GM20000 (cell line): ENCODE measurements around the gene ZFYVE9.

Experiments
- DNase-seq: peaks from one replicate; pipeline ENCODE4 v3.0.0; 2012; ENCODE audit warnings: low spot score
- CTCF ChIP-seq: IDR thresholded peaks from 2 replicates; pipeline ENCODE4 v1.5.1; 2012; ENCODE audit warnings: mild to moderate bottlenecking, control low read depth; ENCODE audit errors: extremely low read depth, missing control alignments

The ZFYVE9 gene

GRCh38 chr1:52238887-52239707 is 97.2 kb downstream of the ZFYVE9 start:
- TF ChIP-seq CTCF = no peak

DNA sequence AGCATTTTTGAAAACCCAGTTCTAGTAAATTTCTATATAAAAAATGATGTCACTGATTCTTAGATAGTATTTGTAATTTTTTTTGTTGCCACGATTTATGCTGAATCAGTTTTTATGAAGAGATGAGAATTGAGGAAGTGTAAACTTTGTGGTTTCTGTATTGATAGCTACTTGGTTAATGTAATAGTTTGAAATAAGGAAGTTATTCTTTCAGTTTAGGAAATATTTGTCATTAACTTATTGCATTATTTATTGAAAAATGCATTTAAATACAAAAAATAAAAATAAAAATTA is 97.8 kb downstream of the ZFYVE9 start:
- DNase-seq = peak; percentile 51
- TF ChIP-seq CTCF = no peak

More at GRCh38 chr1:52238887-52239707, 97.2 kb downstream of the ZFYVE9 start:
- peak; percentile 21 for DNase-seq

GRCh38 chr1:52240592-52241210 is 98.8 kb downstream of the ZFYVE9 start:
- no peak for TF ChIP-seq CTCF
- DNase-seq = no peak

DNA sequence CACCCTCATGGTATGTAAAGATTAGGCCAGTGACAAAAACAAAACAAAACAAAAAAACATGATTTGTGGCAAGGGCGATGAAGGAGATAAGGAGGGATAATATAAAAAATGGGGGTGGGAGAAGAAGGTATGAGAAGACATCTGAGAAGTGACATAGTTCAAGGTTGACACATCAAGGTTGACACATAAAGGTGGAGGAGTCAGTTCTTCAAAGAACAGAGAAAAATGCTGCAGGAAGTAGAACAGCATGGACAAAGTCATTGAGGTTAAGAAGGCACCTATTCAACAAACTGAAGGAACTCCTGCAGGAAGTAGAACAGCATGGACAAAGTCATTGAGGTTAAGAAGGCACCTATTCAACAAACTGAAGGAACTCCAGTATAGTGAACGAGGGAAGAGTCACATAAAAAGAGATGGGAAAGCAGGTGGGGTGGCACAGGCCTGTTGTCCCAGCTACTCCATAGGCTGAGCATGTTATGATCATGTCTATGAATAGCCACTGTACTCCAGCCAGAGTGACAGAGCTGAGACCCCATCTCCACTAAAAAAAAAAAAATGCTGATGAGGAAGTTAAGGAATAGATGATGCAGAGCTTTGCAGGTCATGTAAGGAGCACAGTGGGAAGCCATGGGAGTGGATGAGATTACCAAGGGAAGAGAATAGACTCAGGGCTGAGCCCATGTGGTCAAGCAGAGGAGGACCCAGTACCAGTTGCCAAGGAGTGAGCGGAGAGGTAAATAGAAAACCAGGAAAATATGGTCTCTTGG is 101.5 kb downstream of the ZFYVE9 start:
- no peak for TF ChIP-seq CTCF
- DNase-seq = no peak

DNA sequence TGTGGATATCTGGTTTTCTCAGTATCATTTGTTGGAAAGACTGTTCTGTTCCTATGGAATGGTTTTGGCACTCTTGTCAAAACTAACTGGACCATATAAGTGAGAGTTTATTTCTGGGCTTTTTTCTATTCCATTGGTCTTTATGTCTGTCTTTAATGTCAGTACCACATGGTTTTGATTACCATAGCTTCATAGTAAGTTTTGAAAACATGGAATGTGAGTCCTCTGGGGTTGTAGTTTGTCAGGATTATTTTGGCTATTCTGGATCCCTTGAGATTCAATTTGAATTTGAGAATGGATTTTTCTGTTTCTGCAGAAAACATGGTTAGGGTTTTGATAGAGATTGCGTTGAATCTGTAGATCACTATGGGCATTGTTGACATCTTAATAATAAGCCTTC is 107.9 kb downstream of the ZFYVE9 start:
- DNase-seq = no peak
- TF ChIP-seq CTCF = no peak

- DNase-seq = no peak
- TF ChIP-seq CTCF = no peak
Observed at GRCh38 chr1:52253421-52253820, 111.5 kb downstream of the ZFYVE9 start.

GRCh38 chr1:52259886-52260285 is 118.0 kb downstream of the ZFYVE9 start:
- TF ChIP-seq CTCF = no peak
- DNase-seq = no peak
